DOHH2 (cell line): ENCODE measurements around the gene PTTG1.

Experiments
- CTCF ChIP-seq: fragments of 200-600 bp; sonication (generic); IDR thresholded peaks from one replicate; pipeline ENCODE4 v1.5.1; 2014; ENCODE audit warnings: antibody characterized with exemption, mild to moderate bottlenecking, low read depth, low read length; ENCODE audit not compliant: poor library complexity, severe bottlenecking
- EZH2phosphoT487 ChIP-seq: fragments of 200-600 bp; sonication (generic); IDR thresholded peaks from 2 replicates; pipeline ENCODE4 v1.6.1; 2017; ENCODE audit warnings: borderline replicate concordance, mild to moderate bottlenecking, antibody characterized with exemption, low read length, moderate library complexity, mixed read lengths

DNA sequence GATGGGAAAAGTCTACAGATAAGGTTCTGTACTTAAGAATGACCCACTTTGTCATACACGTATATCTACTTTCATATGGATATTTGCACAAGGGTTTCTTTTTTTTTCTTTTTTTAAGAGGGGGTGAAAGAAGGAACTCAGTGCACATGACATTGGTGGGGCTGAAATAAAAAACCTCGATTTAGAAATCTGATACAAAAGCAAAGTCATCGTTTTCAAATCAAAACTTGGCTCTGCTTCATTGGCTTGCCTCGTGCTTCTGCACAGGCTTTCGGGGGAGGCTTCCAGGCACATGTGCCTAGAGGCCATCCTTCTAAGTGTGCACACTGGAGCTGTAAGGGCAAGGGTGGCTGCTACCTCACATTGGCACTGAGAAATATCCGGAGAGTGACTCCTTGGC is 31.1 kb downstream of the PTTG1 start:
- TF ChIP-seq EZH2phosphoT487 (no peak), CTCF (no peak)
